Measurements from ENCODE around the gene DNTTIP2. TPM values are rescaled to one million over a fixed set of nuclear protein-coding genes. Genes with fewer than 3 reads are reported as not detected.
"Not testable (repeated sequence)": the region's sequence is repeated elsewhere in the genome, so short reads cannot be mapped to it uniquely, and the experiment has no call there.

Gene DNTTIP2
- total RNA-seq, 1 donor from 2014 or later: 48.2 TPM

- H3K4me3 ChIP-seq (ENCODE audit: low read depth, low read length): no peak overlapping the region
- H3K27me3 ChIP-seq (ENCODE audit: control insufficient read depth, insufficient read depth, low read length): no peaks in the 10 kb centered on the region
- DNase-seq (ENCODE audit: low read depth): no peak
- no peaks in the 10 kb centered on the region for H3K36me3 ChIP-seq (ENCODE audit: control insufficient read depth, insufficient read depth, low read length)
- TF ChIP-seq CTCF (IDR thresholded peaks at IDR 0.05; ENCODE audit: insufficient read depth, low read length, poor library complexity, severe bottlenecking): no peak
Measured at GRCh38 chr1:93871366-93871765, 7.6 kb downstream of the DNTTIP2 start.

GRCh38 chr1:93869653-93870052 lies 9.4 kb downstream of the DNTTIP2 start:
- no peaks in the 10 kb centered on the region for H3K36me3 ChIP-seq (ENCODE audit: control insufficient read depth, insufficient read depth, low read length)
- no peak for TF ChIP-seq CTCF (IDR thresholded peaks at IDR 0.05; ENCODE audit: insufficient read depth, low read length, poor library complexity, severe bottlenecking)

GRCh38 chr1:93868492-93868891 lies 10.5 kb downstream of the DNTTIP2 start:
- not testable (repeated sequence) for H3K36me3 ChIP-seq (ENCODE audit: control insufficient read depth, insufficient read depth, low read length); H3K27me3 ChIP-seq (ENCODE audit: control insufficient read depth, insufficient read depth, low read length); H3K4me3 ChIP-seq (ENCODE audit: low read depth, low read length); DNase-seq (ENCODE audit: low read depth)

More at GRCh38 chr1:93869653-93870052, 9.4 kb downstream of the DNTTIP2 start:
- Histone ChIP-seq H3K4me3 (ENCODE audit: low read depth, low read length) (no peak overlapping the region), H3K27me3 (ENCODE audit: control insufficient read depth, insufficient read depth, low read length) (no peaks in the 10 kb centered on the region)
- no peak for DNase-seq (ENCODE audit: low read depth)

GRCh38 chr1:93865253-93865652 lies 13.8 kb downstream of the DNTTIP2 start:
- Histone ChIP-seq H3K36me3 (ENCODE audit: control insufficient read depth, insufficient read depth, low read length) (no peaks in the 10 kb centered on the region), H3K27me3 (ENCODE audit: control insufficient read depth, insufficient read depth, low read length) (no peaks in the 10 kb centered on the region), H3K4me3 (ENCODE audit: low read depth, low read length) (no peak overlapping the region)
- DNase-seq (ENCODE audit: low read depth): no peak
- no peak for TF ChIP-seq CTCF (IDR thresholded peaks at IDR 0.05; ENCODE audit: insufficient read depth, low read length, poor library complexity, severe bottlenecking)

GRCh38 chr1:93864175-93864574 lies 14.8 kb downstream of the DNTTIP2 start:
- H3K27me3 ChIP-seq (ENCODE audit: control insufficient read depth, insufficient read depth, low read length): no peaks in the 10 kb centered on the region
- TF ChIP-seq CTCF (IDR thresholded peaks at IDR 0.05; ENCODE audit: insufficient read depth, low read length, poor library complexity, severe bottlenecking): no peak
- no peak for DNase-seq (ENCODE audit: low read depth)
- no peaks in the 10 kb centered on the region for H3K36me3 ChIP-seq (ENCODE audit: control insufficient read depth, insufficient read depth, low read length)
- H3K4me3 ChIP-seq (ENCODE audit: low read depth, low read length): no peak overlapping the region

- not testable (repeated sequence) for H3K36me3 ChIP-seq (ENCODE audit: control insufficient read depth, insufficient read depth, low read length); DNase-seq (ENCODE audit: low read depth); H3K4me3 ChIP-seq (ENCODE audit: low read depth, low read length); H3K27me3 ChIP-seq (ENCODE audit: control insufficient read depth, insufficient read depth, low read length)
Measured at GRCh38 chr1:93857653-93858052, 21.4 kb downstream of the DNTTIP2 start.

GRCh38 chr1:93855983-93856382 lies 23.0 kb downstream of the DNTTIP2 start:
- H3K27me3 ChIP-seq (ENCODE audit: control insufficient read depth, insufficient read depth, low read length); H3K36me3 ChIP-seq (ENCODE audit: control insufficient read depth, insufficient read depth, low read length); DNase-seq (ENCODE audit: low read depth); H3K4me3 ChIP-seq (ENCODE audit: low read depth, low read length): not testable (repeated sequence)
